IMR-90 (cell line): ENCODE measurements around the gene ACYP2. TPM values are rescaled to one million over a fixed set of nuclear protein-coding genes. Genes with fewer than 3 reads are reported as not detected.

Experiments
- ATAC-seq: fragments of 200-7000 bp; cut with Tn5 transposase; 2 replicates; pipeline ENCODE4 v1.9.1; 2020; ENCODE audit warnings: low read depth, mild to moderate bottlenecking, moderate library complexity
- BruUV-seq: library from RNA; stranded (reverse); fragments of 400-500 nt; replicated peaks from 2 replicates; lab custom pipeline; 2021; lab: Mats Ljungman, UMichigan
- CTCF ChIA-PET: fragments of 300-600 bp; formaldehyde crosslinking; extraction: SDS; loops from one replicate; lab custom pipeline; 2021; ENCODE audit warnings: antibody characterized with exemption; lab: Yijun Ruan, JAX
- POLR2A ChIA-PET: fragments of 300-600 bp; sonication (Branson Sonifier 250); formaldehyde crosslinking; loops from one replicate; lab custom pipeline; 2022; ENCODE audit warnings: antibody characterized with exemption; ENCODE audit not compliant: unreplicated experiment; lab: Charles Lee
- DNase-seq: peaks from one replicate; pipeline ENCODE4 v3.0.0; 2013
- H2AFZ ChIP-seq: replicated peaks from 2 replicates; pipeline ENCODE3; 2013; ENCODE audit warnings: low read length, mild to moderate bottlenecking; ENCODE audit not compliant: poor library complexity
- H2AK5ac ChIP-seq: 2 replicates; pipeline ENCODE4 v1.6.1; 2013; ENCODE audit warnings: low read depth, low read length, inconsistent platforms
- H2AK9ac ChIP-seq: replicated peaks from 2 replicates; pipeline ENCODE3; 2013; ENCODE audit warnings: mild to moderate bottlenecking, low read depth, low read length, moderate library complexity; ENCODE audit not compliant: poor library complexity
- H2BK120ac ChIP-seq: 2 replicates; pipeline ENCODE4 v1.6.1; 2013; ENCODE audit warnings: low read depth, low read length, inconsistent platforms
- H2BK15ac ChIP-seq: 3 replicates; pipeline ENCODE4 v1.6.1; 2013; ENCODE audit warnings: low read depth, low read length, inconsistent platforms
- H2BK20ac ChIP-seq: 2 replicates; pipeline ENCODE4 v1.6.1; 2013; ENCODE audit warnings: low read depth, mild to moderate bottlenecking, inconsistent platforms, low read length, moderate library complexity
- H2BK5ac ChIP-seq: 2 replicates; pipeline ENCODE4 v1.6.1; 2013; ENCODE audit warnings: mild to moderate bottlenecking, low read depth, low read length, inconsistent platforms; ENCODE audit not compliant: poor library complexity, severe bottlenecking
- H3K14ac ChIP-seq: replicated peaks from 2 replicates; pipeline ENCODE4 v1.6.1; 2013; ENCODE audit warnings: low read depth, low read length, inconsistent platforms
- H3K18ac ChIP-seq: 2 replicates; pipeline ENCODE4 v1.6.1; 2013; ENCODE audit warnings: low read depth, low read length, control low read depth
- H3K23ac ChIP-seq: 2 replicates; pipeline ENCODE4 v1.6.1; 2013; ENCODE audit warnings: low read depth, low read length, inconsistent platforms
- H3K27ac ChIP-seq: 2 replicates; pipeline ENCODE4 v1.5.1; 2013; ENCODE audit warnings: mild to moderate bottlenecking, control low read depth, low read length; ENCODE audit not compliant: insufficient read depth
- H3K27me3 ChIP-seq: 2 replicates; pipeline ENCODE4 v1.6.1; 2013; ENCODE audit warnings: low read length; ENCODE audit not compliant: control insufficient read depth, insufficient read depth
- H3K36me3 ChIP-seq: 2 replicates; pipeline ENCODE4 v1.6.1; 2013; ENCODE audit warnings: low read length, mixed read lengths; ENCODE audit not compliant: control insufficient read depth, insufficient read depth
- H3K4ac ChIP-seq: 2 replicates; pipeline ENCODE4 v1.6.1; 2013; ENCODE audit warnings: low read depth, low read length, inconsistent platforms
- H3K4me1 ChIP-seq: 2 replicates; pipeline ENCODE4 v1.6.1; 2013; ENCODE audit warnings: low read length, mixed read lengths; ENCODE audit not compliant: control insufficient read depth, insufficient read depth
- H3K4me2 ChIP-seq: 2 replicates; pipeline ENCODE4 v1.6.1; 2013; ENCODE audit warnings: low read depth, mild to moderate bottlenecking, control low read depth, low read length, moderate library complexity
- H3K4me3 ChIP-seq: 2 replicates; pipeline ENCODE4 v1.5.1; 2013; ENCODE audit warnings: low read depth, mild to moderate bottlenecking, control low read depth, low read length, moderate library complexity; ENCODE audit not compliant: insufficient read depth
- H3K56ac ChIP-seq: 2 replicates; pipeline ENCODE4 v1.6.1; 2013; ENCODE audit warnings: low read length, inconsistent platforms; ENCODE audit not compliant: insufficient read depth; ENCODE audit errors: extremely low read depth
- H3K79me1 ChIP-seq, 2 experiments: 2 replicates each; pipeline ENCODE4 v1.6.1; 2013; ENCODE audit warnings: low read length in 2 of 2, inconsistent platforms in 1 of 2, low read depth in 1 of 2
- H3K9ac ChIP-seq: 2 replicates; pipeline ENCODE4 v1.6.1; 2013; ENCODE audit warnings: low read depth, low read length, control low read depth
- H3K9me1 ChIP-seq: 2 replicates; pipeline ENCODE4 v1.6.1; 2013; ENCODE audit warnings: low read length, inconsistent platforms; ENCODE audit not compliant: insufficient read depth
- H3K9me3 ChIP-seq: 2 replicates; pipeline ENCODE4 v1.6.1; 2013; ENCODE audit warnings: low read length; ENCODE audit not compliant: control insufficient read depth, insufficient read depth
- H4K20me1 ChIP-seq: 2 replicates; pipeline ENCODE4 v1.6.1; 2013; ENCODE audit warnings: low read length, inconsistent platforms; ENCODE audit not compliant: insufficient read depth
- H4K5ac ChIP-seq: 2 replicates; pipeline ENCODE4 v1.6.1; 2013; ENCODE audit warnings: mild to moderate bottlenecking, low read depth, low read length, control low read depth
- H4K8ac ChIP-seq, 2 experiments: 2 replicates each; pipeline ENCODE4 v1.6.1; 2013; ENCODE audit warnings: low read depth in 2 of 2, low read length in 2 of 2, control low read depth in 1 of 2, inconsistent platforms in 1 of 2
- H4K91ac ChIP-seq: 2 replicates; pipeline ENCODE4 v1.6.1; 2013; ENCODE audit warnings: low read depth, low read length, inconsistent platforms; ENCODE audit not compliant: insufficient read depth
- BHLHE40 ChIP-seq: fragments of 150-350 bp; IDR thresholded peaks from 2 replicates; pipeline ENCODE4 v1.6.1; 2016; ENCODE audit warnings: mild to moderate bottlenecking, low read depth, low read length
- CEBPB ChIP-seq: IDR thresholded peaks from 2 replicates; pipeline ENCODE4 v1.6.1; 2012; ENCODE audit warnings: low read depth, low read length, improper control_type of control experiment
- CHD1 ChIP-seq: IDR thresholded peaks from 2 replicates; pipeline ENCODE4 v1.6.1; 2012; ENCODE audit warnings: low read depth, low read length, improper control_type of control experiment
- CTCF ChIP-seq: conservative IDR thresholded peaks from 2 replicates; pipeline ENCODE4 v1.5.1; 2012; ENCODE audit warnings: mild to moderate bottlenecking, low read depth, low read length, improper control_type of control experiment
- FOS ChIP-seq: fragments of 150-350 bp; IDR thresholded peaks from 2 replicates; pipeline ENCODE4 v1.6.1; 2016; ENCODE audit warnings: low read depth, low read length
- MAFK ChIP-seq: IDR thresholded peaks from 2 replicates; pipeline ENCODE4 v1.6.1; 2012; ENCODE audit warnings: low read depth, low read length, improper control_type of control experiment
- MAZ ChIP-seq: IDR thresholded peaks from 2 replicates; pipeline ENCODE4 v1.6.1; 2012; ENCODE audit warnings: low read depth, mild to moderate bottlenecking, low read length, improper control_type of control experiment, moderate library complexity, borderline replicate concordance
- MXI1 ChIP-seq: IDR thresholded peaks from 2 replicates; pipeline ENCODE4 v1.6.1; 2012; ENCODE audit warnings: low read depth, mild to moderate bottlenecking, low read length, moderate library complexity, borderline replicate concordance
- NFE2L2 ChIP-seq: fragments of 150-350 bp; IDR thresholded peaks from 2 replicates; pipeline ENCODE4 v1.6.1; 2016; ENCODE audit warnings: low read depth, mild to moderate bottlenecking, low read length
- POLR2A ChIP-seq: IDR thresholded peaks from 2 replicates; pipeline ENCODE4 v1.6.1; 2012; ENCODE audit warnings: mild to moderate bottlenecking, low read depth, low read length
- RAD21 ChIP-seq: IDR thresholded peaks from 2 replicates; pipeline ENCODE4 v1.6.1; 2012; ENCODE audit warnings: low read length, improper control_type of control experiment
- RCOR1 ChIP-seq: IDR thresholded peaks from 2 replicates; pipeline ENCODE4 v1.6.1; 2012; ENCODE audit warnings: mild to moderate bottlenecking, low read length, improper control_type of control experiment; ENCODE audit not compliant: insufficient replicate concordance
- SMC3 ChIP-seq: fragments of 150-350 bp; IDR thresholded peaks from 2 replicates; pipeline ENCODE4 v1.6.1; 2016; ENCODE audit warnings: low read depth, mild to moderate bottlenecking, antibody characterized with exemption, low read length, moderate library complexity
- USF2 ChIP-seq: fragments of 150-350 bp; IDR thresholded peaks from 2 replicates; pipeline ENCODE4 v1.6.1; 2017; ENCODE audit warnings: mild to moderate bottlenecking, antibody characterized with exemption, low read length, low read depth
- WGBS, 2 experiments: methylation state at CpG; one replicate each; pipeline versions ENCODE4 v1.1.5 to v1.1.7; 2013; ENCODE audit warnings: missing lambda C conversion rate in 2 of 2; ENCODE audit not compliant: insufficient read length in 1 of 2; ENCODE audit errors: extremely low coverage in 2 of 2; 5-methylcytosine and 5-hydroxymethylcytosine counted together
- dilution Hi-C: fragments of 300-500 bp; cut with HindIII; formaldehyde crosslinking; loops from one replicate; pipeline ENCODE4 v1.14.3; 2018; ENCODE audit warnings: low sequenced_read_pairs; ENCODE audit not compliant: unreplicated experiment
- in situ Hi-C: fragments of 300-500 bp; cut with MboI; formaldehyde crosslinking; loops from 3 replicates; pipeline ENCODE4 v1.14.3; 2019; ENCODE audit warnings: low sequenced_read_pairs, inconsistent platforms, mixed read lengths
- intact Hi-C: fragments of 100-400 bp; cut with micrococcal nuclease; formaldehyde crosslinking; loops from 2 replicates; pipeline ENCODE4 v1.10.0; 2022
- polyA plus RNA-seq, 3 experiments: library from polyadenylated mRNA; depleted of rRNA; stranded (reverse); fragments of >200 nt; gene quantifications; 2 replicates each; pipeline ENCODE4 v1.2.3, GENCODE V29; 2012; ENCODE audit warnings: low replicate concordance in 1 of 3
- total RNA-seq: library from RNA; depleted of rRNA; stranded (reverse); fragments of >200 nt; gene quantifications from 2 replicates; pipeline ENCODE4 v1.2.3, GENCODE V29; 2012
- TF ChIP-seq, protein P1 (sequence below): fragments of 150-350 bp; IDR thresholded peaks from 2 replicates; pipeline ENCODE4 v1.6.1; 2016; ENCODE audit warnings: low read depth, mild to moderate bottlenecking, low read length, moderate library complexity, borderline replicate concordance

The ACYP2 gene
- total and polyA plus RNA-seq, 2 of the 4 experiments (the other 2 are of a cell fraction): 3.9 to 7.4 TPM

DNA sequence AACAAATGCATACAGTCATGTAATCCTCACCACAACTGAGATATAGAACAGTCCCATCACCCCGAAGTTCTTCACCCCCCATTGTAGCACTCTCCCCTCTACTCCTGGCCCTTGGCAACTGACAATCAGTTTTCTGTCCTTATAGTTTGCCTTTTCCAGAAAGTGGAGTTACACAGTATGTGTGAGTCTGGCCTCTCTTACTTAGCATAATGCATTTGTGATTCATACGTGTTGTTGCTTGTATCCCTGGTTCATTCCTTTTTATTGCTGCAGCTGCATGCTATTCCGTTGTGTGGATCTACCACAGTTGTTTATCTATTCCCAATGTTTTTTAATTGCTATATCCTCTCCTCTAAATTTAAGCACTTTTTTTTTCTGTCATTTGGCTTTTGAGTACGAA lies 17.6 kb downstream of the ACYP2 start:
- H3K79me1 ChIP-seq: no peaks in the 10 kb centered on the region
- H2AK5ac ChIP-seq: no peak overlapping the region
- H3K9me3 ChIP-seq: no peaks in the 10 kb centered on the region
- no peak overlapping the region for H3K27ac ChIP-seq
- no peak overlapping the region for H3K23ac ChIP-seq
- in situ Hi-C loops (loop anchor here (25.0 kb wide), 1 partner anchor 1054 kb away; no protein-coding TSS in a partner anchor), dilution Hi-C loops (no loop called here), intact Hi-C loops (no loop called here)
- no peak overlapping the region for H3K14ac ChIP-seq
- H4K5ac ChIP-seq: no peak overlapping the region
- no peak overlapping the region for H3K4me3 ChIP-seq
- H2BK5ac ChIP-seq: no peak overlapping the region
- H4K8ac ChIP-seq: no peak overlapping the region
- no peak overlapping the region for H3K9ac ChIP-seq
- no peak overlapping the region for H2BK20ac ChIP-seq
- no CpG with 5 or more reads among the region's 4 CpGs for WGBS, 2 experiments
- no TSS peak for BruUV-seq
- H4K91ac ChIP-seq: no peak overlapping the region
- no peaks in the 10 kb centered on the region for H4K20me1 ChIP-seq
- no peak overlapping the region for H2AK9ac ChIP-seq
- no peak overlapping the region for H2BK15ac ChIP-seq
- CTCF ChIA-PET: no interaction called here
- H3K4me1 ChIP-seq: no peaks in the 10 kb centered on the region
- H3K9me1 ChIP-seq: no peaks in the 10 kb centered on the region
- ATAC-seq (no peak), DNase-seq (no peak)
- H3K56ac ChIP-seq: no peak overlapping the region
- no peaks in the 10 kb centered on the region for H3K36me3 ChIP-seq
- H2BK120ac ChIP-seq: no peak overlapping the region
- no peak overlapping the region for H3K4me2 ChIP-seq
- H3K18ac ChIP-seq: no peak overlapping the region
- no peak overlapping the region for H2AFZ ChIP-seq
- no peak overlapping the region for H3K4ac ChIP-seq
- no peaks in the 10 kb centered on the region for H3K27me3 ChIP-seq
- TF ChIP-seq POLR2A: no peak
- no peak for TF ChIP-seq RAD21
- TF ChIP-seq MAFK: no peak
- TF ChIP-seq CEBPB: no peak
- TF ChIP-seq MAZ: no peak
- no peak for TF ChIP-seq SMC3
- TF ChIP-seq CTCF: no peak
- TF ChIP-seq RCOR1: no peak
- TF ChIP-seq CHD1: no peak
- TF ChIP-seq BHLHE40: no peak
- TF ChIP-seq USF2: no peak
- TF ChIP-seq NFE2L2: no peak
- TF ChIP-seq, protein P1, sequence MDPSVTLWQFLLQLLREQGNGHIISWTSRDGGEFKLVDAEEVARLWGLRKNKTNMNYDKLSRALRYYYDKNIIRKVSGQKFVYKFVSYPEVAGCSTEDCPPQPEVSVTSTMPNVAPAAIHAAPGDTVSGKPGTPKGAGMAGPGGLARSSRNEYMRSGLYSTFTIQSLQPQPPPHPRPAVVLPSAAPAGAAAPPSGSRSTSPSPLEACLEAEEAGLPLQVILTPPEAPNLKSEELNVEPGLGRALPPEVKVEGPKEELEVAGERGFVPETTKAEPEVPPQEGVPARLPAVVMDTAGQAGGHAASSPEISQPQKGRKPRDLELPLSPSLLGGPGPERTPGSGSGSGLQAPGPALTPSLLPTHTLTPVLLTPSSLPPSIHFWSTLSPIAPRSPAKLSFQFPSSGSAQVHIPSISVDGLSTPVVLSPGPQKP: no peak
- no peak for TF ChIP-seq MXI1
- no peak for TF ChIP-seq FOS
- POLR2A ChIA-PET: no interaction called here
